Measurements from ENCODE around the gene NIP7.

GRCh38 chr16:69318911-69319289, 20.7 kb upstream of the NIP7 start:
- TF ChIP-seq CTCF (conservative IDR thresholded peaks at IDR 0.05; ENCODE audit: low read depth, low read length) (no peak), EZH2 (IDR thresholded peaks at IDR 0.05; ENCODE audit: low read length, unreplicated experiment) (no peak), EZH2phosphoT487 (IDR thresholded peaks at IDR 0.05; ENCODE audit: borderline replicate concordance, low read length) (no peak)
